ENCODE data around the gene KRT85.

DNA sequence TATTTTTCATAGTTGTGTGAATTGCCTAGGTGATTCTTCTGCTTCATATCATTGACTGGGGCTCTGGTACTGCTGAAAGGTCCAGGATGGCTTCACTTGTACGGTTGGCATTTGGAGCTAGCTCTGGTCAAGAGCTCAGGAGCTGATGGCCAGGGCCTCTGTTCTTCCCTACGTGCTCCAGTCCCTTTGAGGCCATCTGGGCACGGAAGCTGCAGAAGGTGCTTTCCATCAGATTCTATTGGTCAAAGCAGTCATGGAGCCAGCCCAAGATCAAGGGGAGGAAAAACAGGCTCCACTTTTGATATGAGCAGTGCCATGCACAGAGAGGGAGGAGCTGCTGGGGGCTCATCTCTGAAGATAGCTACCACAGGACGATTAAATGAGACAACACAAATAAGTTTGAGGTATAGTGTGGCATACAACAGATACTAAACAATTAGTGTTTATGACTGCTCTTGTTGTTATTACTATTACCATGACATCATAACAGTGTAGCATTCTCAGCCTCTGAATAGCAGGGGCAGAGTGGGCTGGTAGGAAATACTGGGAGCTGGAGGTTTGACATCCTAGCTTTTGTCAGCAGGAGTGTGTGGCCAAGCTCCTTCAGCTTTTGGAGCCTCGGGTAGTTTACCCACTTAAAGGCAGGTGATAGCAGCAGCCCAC, 56.5 kb downstream of the KRT85 start:
- no peak for TF ChIP-seq TAF1 (IDR thresholded peaks at IDR 0.05; ENCODE audit: borderline replicate concordance, insufficient read depth, low read length)
- TF ChIP-seq REST (IDR thresholded peaks at IDR 0.05; ENCODE audit: insufficient read depth in 1 of 2, low read depth in 2 of 2, low read length in 2 of 2) = no peak
- no peak for TF ChIP-seq POLR2AphosphoS5 (IDR thresholded peaks at IDR 0.05; ENCODE audit: low read depth, low read length)
- TF ChIP-seq SIN3A (IDR thresholded peaks at IDR 0.05; ENCODE audit: borderline replicate concordance, insufficient read depth, low read length) = no peak
- TF ChIP-seq FOXP2 (optimal IDR thresholded peaks at IDR 0.05; ENCODE audit: borderline replicate concordance, extremely low read depth, extremely low read length, insufficient read depth) = no peak
